OCI-LY3 (cell line): ENCODE measurements around the gene MINDY4.

Experiments
- H2AFZ ChIP-seq: fragments of 200-600, 300-600 bp; shearing (Covaris generic); 2 replicates; pipeline ENCODE4 v1.6.0; 2014; ENCODE audit warnings: antibody characterized with exemption, low read depth, low read length
- H3K27ac ChIP-seq: fragments of 200-600, 300-600 bp; sonication (generic); 2 replicates; pipeline ENCODE4 v1.5.1; 2014; ENCODE audit warnings: mild to moderate bottlenecking, low read length, moderate library complexity, mixed read lengths
- H3K27me3 ChIP-seq: fragments of 200-600, 300-600 bp; sonication (generic); 2 replicates; pipeline ENCODE4 v1.6.1; 2014; ENCODE audit warnings: low read depth, low read length, mixed read lengths
- H3K36me3 ChIP-seq: fragments of 200-600, 300-600 bp; sonication (generic); replicated peaks from 2 replicates; pipeline ENCODE3; 2014; ENCODE audit warnings: low read depth, low read length, mixed read lengths
- H3K4me1 ChIP-seq: fragments of 300-600, 200-600 bp; sonication (generic); 2 replicates; pipeline ENCODE4 v1.6.1; 2014; ENCODE audit warnings: low read length, mixed read lengths
- H3K4me2 ChIP-seq: fragments of 200-600, 300-600 bp; sonication (generic); 2 replicates; pipeline ENCODE4 v1.6.1; 2014; ENCODE audit warnings: low read length, mixed read lengths
- H3K4me3 ChIP-seq: fragments of 300-600, 200-600 bp; sonication (generic); 2 replicates; pipeline ENCODE4 v1.5.1; 2014; ENCODE audit warnings: antibody characterized with exemption, mild to moderate bottlenecking, low read length, moderate library complexity
- H3K79me2 ChIP-seq: fragments of 300-600, 200-600 bp; shearing (Covaris generic); 2 replicates; pipeline ENCODE4 v1.6.1; 2014; ENCODE audit warnings: mild to moderate bottlenecking, low read length, mixed read lengths
- H3K9ac ChIP-seq: fragments of 300-600, 200-600 bp; shearing (Covaris generic); 2 replicates; pipeline ENCODE4 v1.6.0; 2014; ENCODE audit warnings: mild to moderate bottlenecking, low read length, moderate library complexity
- H3K9me3 ChIP-seq: fragments of 200-600, 300-600 bp; shearing (Covaris generic); 2 replicates; pipeline ENCODE4 v1.6.1; 2014; ENCODE audit warnings: low read length, mixed read lengths; ENCODE audit not compliant: insufficient read depth
- H4K20me1 ChIP-seq: fragments of 200-600, 300-600 bp; sonication (generic); 2 replicates; pipeline ENCODE4 v1.6.1; 2016; ENCODE audit warnings: low read length, mixed read lengths; ENCODE audit not compliant: insufficient read depth
- EZH2phosphoT487 ChIP-seq: fragments of 200-600 bp; shearing (Covaris generic); IDR thresholded peaks from 2 replicates; pipeline ENCODE4 v1.6.1; 2018; ENCODE audit warnings: antibody characterized with exemption, mixed run types, low read depth
- TF ChIP-seq, protein P1 (sequence below): fragments of 200-600, 300-600 bp; sonication (generic); IDR thresholded peaks from 2 replicates; pipeline ENCODE4 v1.5.1; 2014; ENCODE audit warnings: antibody characterized with exemption, low read length, low read depth

Gene MINDY4

DNA sequence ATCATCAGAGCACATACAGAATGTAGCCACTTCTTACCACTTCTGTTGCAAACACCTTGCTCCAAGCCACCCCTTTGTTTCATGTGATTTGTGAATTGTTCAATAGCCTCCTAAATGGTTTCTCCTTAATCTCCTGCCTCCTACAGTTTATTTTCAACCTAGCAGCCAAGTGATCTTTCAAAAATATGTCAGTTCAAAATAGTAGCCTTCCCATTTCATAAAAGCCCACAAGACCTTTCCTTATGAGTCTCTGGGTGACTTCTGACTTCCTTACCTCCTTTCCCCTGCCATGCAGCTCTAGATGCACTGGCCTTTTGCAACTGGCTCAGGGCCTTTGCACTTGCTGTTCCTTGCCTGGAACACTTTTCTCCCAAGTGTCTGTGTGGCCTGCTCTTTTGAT, 4.8 kb downstream of the MINDY4 start:
- Histone ChIP-seq H3K27ac (no peak overlapping the region), H3K79me2 (peaks cover 22% of the 10 kb centered on the region; the same call in 1 of the 2 replicates), H3K4me2 (no peak overlapping the region), H3K36me3 (no peaks in the 10 kb centered on the region), H4K20me1 (no peaks in the 10 kb centered on the region), H3K9me3 (no peaks in the 10 kb centered on the region), H3K27me3 (no peaks in the 10 kb centered on the region), H3K4me1 (peaks cover 9% of the 10 kb centered on the region), H3K9ac (no peak overlapping the region), H2AFZ (no peak overlapping the region), H3K4me3 (no peak overlapping the region)
- no peak for TF ChIP-seq EZH2phosphoT487

DNA sequence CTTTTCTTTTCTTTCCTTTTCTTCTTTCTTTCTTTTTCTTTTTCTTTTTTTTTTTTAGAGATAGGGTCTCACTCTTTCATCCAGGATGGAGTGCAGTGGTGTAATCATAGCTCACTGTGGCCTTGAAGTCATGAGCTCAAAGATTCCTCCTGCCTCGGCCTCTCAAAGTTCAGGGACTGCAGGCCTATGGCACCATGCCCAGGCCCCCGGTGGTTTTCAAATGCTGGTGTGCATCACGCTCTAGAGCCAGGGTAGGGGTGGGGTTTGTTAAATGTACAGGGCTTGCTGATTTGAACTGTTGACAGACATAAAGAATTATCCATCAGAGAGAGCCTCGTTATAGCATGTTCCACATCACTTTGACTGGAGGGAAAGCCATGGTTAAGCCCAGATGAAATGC, 5.8 kb downstream of the MINDY4 start:
- Histone ChIP-seq H3K27ac (no peak overlapping the region), H3K4me1 (peaks cover 9% of the 10 kb centered on the region), H3K79me2 (peaks cover 20% of the 10 kb centered on the region; the same call in 1 of the 2 replicates), H3K9me3 (no peaks in the 10 kb centered on the region), H2AFZ (no peak overlapping the region), H3K36me3 (peaks cover 2% of the 10 kb centered on the region), H3K4me2 (no peak overlapping the region), H3K4me3 (no peak overlapping the region), H4K20me1 (no peaks in the 10 kb centered on the region), H3K27me3 (no peaks in the 10 kb centered on the region), H3K9ac (no peak overlapping the region)
- TF ChIP-seq EZH2phosphoT487 = no peak
- TF ChIP-seq, protein P1, sequence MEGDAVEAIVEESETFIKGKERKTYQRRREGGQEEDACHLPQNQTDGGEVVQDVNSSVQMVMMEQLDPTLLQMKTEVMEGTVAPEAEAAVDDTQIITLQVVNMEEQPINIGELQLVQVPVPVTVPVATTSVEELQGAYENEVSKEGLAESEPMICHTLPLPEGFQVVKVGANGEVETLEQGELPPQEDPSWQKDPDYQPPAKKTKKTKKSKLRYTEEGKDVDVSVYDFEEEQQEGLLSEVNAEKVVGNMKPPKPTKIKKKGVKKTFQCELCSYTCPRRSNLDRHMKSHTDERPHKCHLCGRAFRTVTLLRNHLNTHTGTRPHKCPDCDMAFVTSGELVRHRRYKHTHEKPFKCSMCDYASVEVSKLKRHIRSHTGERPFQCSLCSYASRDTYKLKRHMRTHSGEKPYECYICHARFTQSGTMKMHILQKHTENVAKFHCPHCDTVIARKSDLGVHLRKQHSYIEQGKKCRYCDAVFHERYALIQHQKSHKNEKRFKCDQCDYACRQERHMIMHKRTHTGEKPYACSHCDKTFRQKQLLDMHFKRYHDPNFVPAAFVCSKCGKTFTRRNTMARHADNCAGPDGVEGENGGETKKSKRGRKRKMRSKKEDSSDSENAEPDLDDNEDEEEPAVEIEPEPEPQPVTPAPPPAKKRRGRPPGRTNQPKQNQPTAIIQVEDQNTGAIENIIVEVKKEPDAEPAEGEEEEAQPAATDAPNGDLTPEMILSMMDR = no peak

DNA sequence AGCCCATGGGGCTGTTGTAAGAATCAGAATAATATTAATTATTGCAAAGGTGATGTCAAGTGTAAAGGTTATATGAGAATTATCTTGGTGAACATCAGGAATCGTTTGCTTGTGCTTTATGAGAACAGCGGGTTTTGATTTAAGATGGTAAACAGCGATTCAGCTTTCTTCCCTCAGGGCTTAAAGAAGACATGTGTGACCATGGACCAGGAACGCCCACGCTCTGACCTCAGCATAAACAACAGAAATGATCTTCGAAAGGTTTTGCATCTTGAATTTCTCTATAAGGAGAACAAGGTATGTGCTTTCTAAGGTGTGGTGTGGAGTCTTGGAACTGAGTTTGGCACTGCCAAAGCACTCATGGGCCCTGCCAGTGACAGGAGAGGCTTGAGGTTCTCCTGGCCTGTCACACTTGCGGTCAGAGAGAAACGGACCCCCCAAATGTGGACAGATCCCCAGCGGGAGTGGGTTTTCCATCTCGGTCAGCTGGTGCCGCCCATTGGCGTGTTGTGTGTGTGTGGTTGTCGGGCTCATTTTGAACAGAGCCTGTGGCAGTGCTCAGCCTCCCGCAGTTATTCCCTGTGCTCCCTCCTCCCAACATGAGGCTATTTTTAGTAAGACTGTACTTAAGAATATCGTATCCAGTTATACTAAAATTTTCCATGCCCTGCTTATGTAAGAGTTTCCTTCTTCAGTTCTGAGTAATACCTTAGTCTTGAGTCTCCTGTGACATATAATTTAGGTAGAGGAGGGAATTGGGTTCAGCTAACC, 7.2 kb downstream of the MINDY4 start:
- Histone ChIP-seq H3K79me2 (peaks cover 5% of the 10 kb centered on the region; the same call in 1 of the 2 replicates), H4K20me1 (no peaks in the 10 kb centered on the region), H3K27me3 (no peaks in the 10 kb centered on the region), H3K27ac (no peak overlapping the region), H3K4me3 (no peak overlapping the region), H3K9ac (no peak overlapping the region), H3K4me2 (no peak overlapping the region), H3K9me3 (no peaks in the 10 kb centered on the region), H2AFZ (no peak overlapping the region), H3K4me1 (no peaks in the 10 kb centered on the region), H3K36me3 (peaks cover 9% of the 10 kb centered on the region)
- no peak for TF ChIP-seq EZH2phosphoT487
- TF ChIP-seq, protein P1 = no peak

DNA sequence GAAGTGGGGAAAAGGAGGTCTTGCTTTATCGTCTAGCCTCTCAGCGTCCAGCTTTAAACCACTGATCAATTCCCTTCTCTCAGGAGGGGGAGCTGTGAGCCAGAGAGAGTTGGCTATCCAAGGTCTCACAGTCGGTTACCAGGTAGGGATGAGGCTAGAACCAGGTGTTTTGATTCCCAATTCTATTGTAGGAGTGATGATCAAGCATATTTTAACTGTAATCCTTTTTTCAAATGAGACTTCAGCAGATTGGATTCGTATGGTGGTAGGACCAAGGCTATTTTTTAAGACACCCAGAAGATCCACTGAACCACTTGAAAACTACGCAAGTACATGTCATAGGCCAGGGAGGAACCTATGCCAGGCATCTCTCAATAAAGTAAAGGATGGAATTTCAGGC, 8.4 kb downstream of the MINDY4 start:
- TF ChIP-seq, protein P1 = no peak
- TF ChIP-seq EZH2phosphoT487 = no peak
- Histone ChIP-seq H3K27ac (no peak overlapping the region), H3K9me3 (no peaks in the 10 kb centered on the region), H3K79me2 (peaks cover 4% of the 10 kb centered on the region; the same call in 1 of the 2 replicates), H3K9ac (no peak overlapping the region), H4K20me1 (no peaks in the 10 kb centered on the region), H2AFZ (no peak overlapping the region), H3K36me3 (peaks cover 9% of the 10 kb centered on the region), H3K4me1 (no peaks in the 10 kb centered on the region), H3K27me3 (no peaks in the 10 kb centered on the region), H3K4me3 (no peak overlapping the region), H3K4me2 (no peak overlapping the region)
